EL (cell line): Measurements from ENCODE around the gene PIP4K2A.
A peak's percentile ranks its signal among the peaks of the same experiment; 100 is the strongest.

ENCODE experiments used
- DNase-seq: peaks from one replicate; pipeline ENCODE4 v3.0.0-alpha.2; 2016

Gene PIP4K2A

GRCh38 chr10:22662733-22663330, 51.5 kb downstream of the PIP4K2A start:
- DNase-seq = no peak

- no peak for DNase-seq
Measured at GRCh38 chr10:22659866-22660265, 54.5 kb downstream of the PIP4K2A start.

- DNase-seq = peak; percentile 40
Measured at GRCh38 chr10:22658745-22659410, 55.5 kb downstream of the PIP4K2A start.

GRCh38 chr10:22657566-22658225, 56.7 kb downstream of the PIP4K2A start:
- peak; percentile 45 for DNase-seq

GRCh38 chr10:22657024-22657423, 57.4 kb downstream of the PIP4K2A start:
- no peak for DNase-seq

GRCh38 chr10:22656036-22656435, 58.3 kb downstream of the PIP4K2A start:
- no peak for DNase-seq

GRCh38 chr10:22655312-22655981, 58.9 kb downstream of the PIP4K2A start:
- DNase-seq = peak; percentile 84

GRCh38 chr10:22652988-22653481, 61.3 kb downstream of the PIP4K2A start:
- DNase-seq = no peak

GRCh38 chr10:22651276-22651980, 63.0 kb downstream of the PIP4K2A start:
- no peak for DNase-seq

GRCh38 chr10:22649994-22650393, 64.4 kb downstream of the PIP4K2A start:
- DNase-seq = no peak

- no peak for DNase-seq
Measured at GRCh38 chr10:22649390-22649841, 65.0 kb downstream of the PIP4K2A start.

GRCh38 chr10:22648547-22648961, 65.8 kb downstream of the PIP4K2A start:
- peak; percentile 90 for DNase-seq

GRCh38 chr10:22647244-22647643, 67.1 kb downstream of the PIP4K2A start:
- no peak for DNase-seq

GRCh38 chr10:22646388-22646853, 68.0 kb downstream of the PIP4K2A start:
- DNase-seq = no peak

GRCh38 chr10:22644222-22644621, 70.2 kb downstream of the PIP4K2A start:
- no peak for DNase-seq

- DNase-seq = no peak
Measured at GRCh38 chr10:22643775-22644174, 70.6 kb downstream of the PIP4K2A start.

- no peak for DNase-seq
Measured at GRCh38 chr10:22643116-22643515, 71.3 kb downstream of the PIP4K2A start.

GRCh38 chr10:22641743-22642142, 72.6 kb downstream of the PIP4K2A start:
- no peak for DNase-seq

GRCh38 chr10:22640359-22640758, 74.0 kb downstream of the PIP4K2A start:
- DNase-seq = no peak

- DNase-seq = no peak
Measured at GRCh38 chr10:22638863-22639262, 75.5 kb downstream of the PIP4K2A start.

GRCh38 chr10:22637491-22637890, 76.9 kb downstream of the PIP4K2A start:
- DNase-seq = no peak

- no peak for DNase-seq
Measured at GRCh38 chr10:22635650-22636049, 78.7 kb downstream of the PIP4K2A start.
